Measurements from ENCODE around the gene POLN.
"Not testable (repeated sequence)": the region's sequence is repeated elsewhere in the genome, so short reads cannot be mapped to it uniquely, and the experiment has no call there.

POLN gene

GRCh38 chr4:2217726-2218125 is 24.2 kb downstream of the POLN start:
- TF ChIP-seq CTCF (IDR thresholded peaks at IDR 0.05; ENCODE audit: borderline replicate concordance, control extremely low read depth, extremely low read depth, insufficient read depth, missing control alignments) = no peak
- in situ Hi-C loops (cut with MboI; ENCODE audit: low sequenced_read_pairs, unreplicated experiment) = no loop called here
- no peak for DNase-seq (ENCODE audit: low spot score)

DNA sequence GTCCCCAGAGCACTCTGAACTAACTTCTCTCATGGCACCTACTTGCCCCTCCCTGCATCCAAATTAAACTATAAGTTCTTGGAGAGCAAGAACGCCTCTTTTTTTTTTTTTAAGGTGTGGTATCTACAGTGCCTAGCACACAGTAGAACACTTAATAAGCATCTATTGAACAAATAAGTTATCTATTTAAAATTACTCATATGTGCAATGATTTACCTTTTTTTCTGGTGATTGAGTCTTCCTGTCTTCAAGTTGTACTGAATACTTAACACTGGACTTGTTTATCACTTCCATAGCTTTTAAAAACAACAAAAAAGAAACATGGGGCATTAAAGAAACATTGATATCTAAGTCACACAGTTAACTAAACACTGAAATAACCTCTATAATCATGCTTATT is 29.1 kb downstream of the POLN start:
- in situ Hi-C loops (cut with MboI; ENCODE audit: low sequenced_read_pairs, unreplicated experiment) = no loop called here
- no peak for DNase-seq (ENCODE audit: low spot score)
- no peak for TF ChIP-seq CTCF (IDR thresholded peaks at IDR 0.05; ENCODE audit: borderline replicate concordance, control extremely low read depth, extremely low read depth, insufficient read depth, missing control alignments)

- in situ Hi-C loops (cut with MboI; ENCODE audit: low sequenced_read_pairs, unreplicated experiment); DNase-seq (ENCODE audit: low spot score): not testable (repeated sequence)
Observed at GRCh38 chr4:2202789-2203188, 39.1 kb downstream of the POLN start.

DNA sequence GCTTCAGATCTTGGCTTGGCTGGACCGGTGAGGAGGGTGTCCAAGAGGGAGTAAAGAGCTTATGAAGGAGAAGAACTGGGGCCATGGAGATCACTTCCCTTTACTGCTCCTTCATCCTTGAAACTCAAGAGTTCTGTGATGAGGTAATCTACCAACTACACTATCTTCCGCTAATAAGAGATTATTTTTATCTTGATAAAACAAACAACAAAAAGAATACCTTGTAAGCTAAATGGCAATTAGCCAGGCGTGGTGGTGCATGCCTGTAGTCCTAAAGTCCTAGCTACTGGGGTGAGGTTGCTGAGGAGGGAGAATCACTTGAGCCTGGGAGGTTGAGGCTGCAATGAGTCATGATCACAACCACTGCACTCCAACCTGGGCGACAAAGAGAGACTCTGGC is 47.4 kb downstream of the POLN start:
- no peak for TF ChIP-seq CTCF (IDR thresholded peaks at IDR 0.05; ENCODE audit: borderline replicate concordance, control extremely low read depth, extremely low read depth, insufficient read depth, missing control alignments)
- DNase-seq (ENCODE audit: low spot score) = no peak
- in situ Hi-C loops (cut with MboI; ENCODE audit: low sequenced_read_pairs, unreplicated experiment) = no loop called here

GRCh38 chr4:2193326-2193725 is 48.6 kb downstream of the POLN start:
- no peak for DNase-seq (ENCODE audit: low spot score)
- no peak for TF ChIP-seq CTCF (IDR thresholded peaks at IDR 0.05; ENCODE audit: borderline replicate concordance, control extremely low read depth, extremely low read depth, insufficient read depth, missing control alignments)
- in situ Hi-C loops (cut with MboI; ENCODE audit: low sequenced_read_pairs, unreplicated experiment) = no loop called here

DNA sequence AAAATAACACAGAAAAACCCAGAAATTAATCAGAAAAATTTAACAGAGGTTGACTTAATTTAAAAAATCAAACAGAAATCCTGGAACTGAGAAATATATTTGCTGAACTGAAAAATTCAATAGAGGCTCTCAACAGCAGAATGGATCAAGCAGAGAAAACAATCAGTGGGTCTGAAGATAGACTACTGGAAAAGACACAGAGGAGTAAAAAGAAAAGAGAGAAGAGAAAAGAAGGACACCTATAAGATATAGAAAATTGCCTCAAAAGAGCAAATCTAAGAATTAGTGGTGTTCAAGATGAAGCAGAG is 55.1 kb downstream of the POLN start:
- no peak for DNase-seq (ENCODE audit: low spot score)
- in situ Hi-C loops (cut with MboI; ENCODE audit: low sequenced_read_pairs, unreplicated experiment) = no loop called here
- no peak for TF ChIP-seq CTCF (IDR thresholded peaks at IDR 0.05; ENCODE audit: borderline replicate concordance, control extremely low read depth, extremely low read depth, insufficient read depth, missing control alignments)

DNA sequence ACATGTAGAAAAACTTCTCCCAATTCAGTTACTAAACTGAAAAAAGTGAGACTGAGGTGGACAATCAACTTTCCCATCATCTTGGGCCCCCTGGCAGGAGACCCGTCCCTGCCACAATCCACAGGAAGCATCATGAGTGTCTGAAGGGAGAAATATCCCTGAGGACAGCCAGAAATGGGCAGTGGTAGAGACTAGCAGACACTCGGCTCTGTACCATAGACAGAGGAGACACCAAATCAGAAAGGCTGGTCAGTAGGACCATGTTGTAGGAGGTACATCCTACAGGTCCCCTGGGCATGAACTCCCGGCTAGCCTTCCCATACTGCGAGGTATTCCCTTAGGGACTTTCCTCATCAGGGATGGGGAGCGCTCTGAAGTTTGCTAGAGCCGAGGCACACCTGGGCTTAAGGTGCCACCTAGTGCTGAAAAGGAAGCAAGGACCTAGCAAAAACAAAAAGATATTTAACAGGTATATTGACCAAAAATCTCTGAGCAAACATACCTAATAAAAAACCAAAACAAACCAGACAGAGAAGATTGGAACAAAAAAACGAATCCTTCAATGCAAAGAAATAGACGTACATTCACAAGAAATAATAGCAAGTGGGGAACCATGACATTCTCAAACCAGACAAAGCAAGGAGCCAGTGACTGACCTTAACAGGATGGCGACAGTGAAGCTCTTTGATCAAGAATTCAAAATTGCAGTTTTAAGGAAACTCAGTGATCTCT is 55.6 kb downstream of the POLN start:
- in situ Hi-C loops (cut with MboI; ENCODE audit: low sequenced_read_pairs, unreplicated experiment) = no loop called here
- no peak for DNase-seq (ENCODE audit: low spot score)
- TF ChIP-seq CTCF (IDR thresholded peaks at IDR 0.05; ENCODE audit: borderline replicate concordance, control extremely low read depth, extremely low read depth, insufficient read depth, missing control alignments) = no peak

Measured in GM13976 (cell line).